HEK293 (cell line): ENCODE results near the gene EDIL3.

ENCODE experiments used
- CTCF ChIA-PET: fragments of 350-600 bp; formaldehyde crosslinking; extraction: SDS; loops from one replicate; lab custom pipeline; 2021; ENCODE audit warnings: antibody characterized with exemption; lab: Yijun Ruan, JAX
- POLR2A ChIA-PET: fragments of 300-600 bp; formaldehyde crosslinking; extraction: SDS; loops from one replicate; lab custom pipeline; 2020; ENCODE audit warnings: antibody characterized with exemption, inconsistent platforms; lab: Yijun Ruan, JAX
- H3K27ac ChIP-seq: fragments of 200-500 bp; sonication (Bioruptor generic); 2 replicates; pipeline ENCODE4 v1.5.1; 2014; ENCODE audit warnings: low read depth, low read length, control low read depth, inconsistent platforms; ENCODE audit errors: extremely low read depth
- H3K36me3 ChIP-seq, 2 experiments: fragments of 200-500 bp in 1 of 2; sonication (Bioruptor generic) in 1 of 2; 1 replicate in 1 of 2; 2 replicates in 1 of 2; pipeline ENCODE4 v1.5.1; 2014 to 2017; ENCODE audit warnings: inconsistent platforms in 2 of 2, low read length in 2 of 2; ENCODE audit not compliant: control insufficient read depth in 2 of 2, insufficient read depth in 1 of 2
- H3K4me1 ChIP-seq: fragments of 200-500 bp; sonication (Bioruptor generic); 2 replicates; pipeline ENCODE4 v1.5.1; 2014; ENCODE audit warnings: mild to moderate bottlenecking, low read length, inconsistent platforms; ENCODE audit not compliant: control insufficient read depth, insufficient read depth
- H3K4me3 ChIP-seq: 2 replicates; pipeline ENCODE4 v1.5.1; 2011; ENCODE audit warnings: low read depth, mild to moderate bottlenecking, control low read depth, low read length, moderate library complexity
- H3K9me3 ChIP-seq: fragments of 200-500 bp; sonication (Bioruptor generic); 2 replicates; pipeline ENCODE4 v1.5.1; 2014; ENCODE audit warnings: low read depth, low read length, inconsistent platforms; ENCODE audit not compliant: control insufficient read depth, insufficient read depth
- GLIS2 ChIP-seq: fragments of 450-650 bp; formaldehyde crosslinking; IDR thresholded peaks from 2 replicates; pipeline ENCODE4 v1.5.1; 2016; ENCODE audit warnings: missing biosample characterization, missing genetic modification characterization
- PRDM4 ChIP-seq: fragments of 450-650 bp; formaldehyde crosslinking; IDR thresholded peaks from 2 replicates; pipeline ENCODE4 v1.5.1; 2017; ENCODE audit warnings: missing biosample characterization, missing genetic modification characterization
- REST ChIP-seq: fragments of 450-650 bp; formaldehyde crosslinking; IDR thresholded peaks from 2 replicates; pipeline ENCODE4 v1.5.1; 2016; ENCODE audit warnings: missing biosample characterization, missing genetic modification characterization
- ZNF148 ChIP-seq: fragments of 450-650 bp; formaldehyde crosslinking; IDR thresholded peaks from 2 replicates; pipeline ENCODE4 v1.5.0; 2017; ENCODE audit warnings: missing biosample characterization, missing genetic modification characterization, borderline replicate concordance
- ZNF324 ChIP-seq: fragments of 450-650 bp; formaldehyde crosslinking; IDR thresholded peaks from 2 replicates; pipeline ENCODE4 v1.5.1; 2016; ENCODE audit warnings: missing biosample characterization, missing genetic modification characterization
- ZNF366 ChIP-seq: fragments of 450-650 bp; formaldehyde crosslinking; conservative IDR thresholded peaks from 2 replicates; pipeline ENCODE4 v1.5.1; 2016; ENCODE audit warnings: missing biosample characterization, missing genetic modification characterization
- ZNF423 ChIP-seq: fragments of 450-650 bp; formaldehyde crosslinking; IDR thresholded peaks from 2 replicates; pipeline ENCODE4 v1.5.1; 2016; ENCODE audit warnings: missing biosample characterization, missing genetic modification characterization
- ZNF501 ChIP-seq: fragments of 450-650 bp; formaldehyde crosslinking; IDR thresholded peaks from 2 replicates; pipeline ENCODE4 v1.5.1; 2016; ENCODE audit warnings: missing biosample characterization, missing genetic modification characterization
- ZNF518A ChIP-seq: fragments of 450-650 bp; formaldehyde crosslinking; conservative IDR thresholded peaks from 2 replicates; pipeline ENCODE4 v1.5.1; 2016; ENCODE audit warnings: low read depth, missing biosample characterization, missing genetic modification characterization
- ZNF529 ChIP-seq: fragments of 450-650 bp; formaldehyde crosslinking; IDR thresholded peaks from 2 replicates; pipeline ENCODE4 v1.5.1; 2017; ENCODE audit warnings: missing genetic modification characterization, missing biosample characterization; ENCODE audit not compliant: insufficient replicate concordance
- ZNF530 ChIP-seq: fragments of 450-650 bp; formaldehyde crosslinking; IDR thresholded peaks from 2 replicates; pipeline ENCODE4 v1.5.1; 2016; ENCODE audit warnings: low read depth, missing biosample characterization, missing genetic modification characterization
- ZNF660 ChIP-seq: fragments of 450-650 bp; IDR thresholded peaks from 2 replicates; pipeline ENCODE4 v1.5.1; 2018; ENCODE audit warnings: missing biosample characterization, mild to moderate bottlenecking, missing genetic modification characterization
- ZNF692 ChIP-seq: fragments of 450-650 bp; formaldehyde crosslinking; IDR thresholded peaks from 2 replicates; pipeline ENCODE4 v1.5.1; 2016; ENCODE audit warnings: missing biosample characterization, missing genetic modification characterization
- ZSCAN5A ChIP-seq: fragments of 450-650 bp; formaldehyde crosslinking; IDR thresholded peaks from 2 replicates; pipeline ENCODE4 v1.5.1; 2016; ENCODE audit warnings: missing biosample characterization, missing genetic modification characterization

EDIL3 gene

GRCh38 chr5:84378961-84379360 is 5.7 kb downstream of the EDIL3 start:
- ChIA-PET POLR2A (interaction anchor here (1.0 kb wide), 1 partner anchor 85 kb away, joined by 11 read pairs; no protein-coding TSS in a partner anchor), CTCF (interaction anchor here (1.0 to 1.5 kb wide), 2 partner anchors 60 to 85 kb away, joined by 3 to 4 read pairs; no protein-coding TSS in a partner anchor)
- Histone ChIP-seq H3K4me3 (no peak overlapping the region), H3K27ac (no peak overlapping the region), H3K4me1 (peaks cover 10% of the 10 kb centered on the region), H3K36me3 (no peaks in the 10 kb centered on the region), H3K9me3 (no peaks in the 10 kb centered on the region)
- TF ChIP-seq ZNF518A (tag by site-specific recombination) (no peak), ZNF324 (tag by site-specific recombination) (no peak), ZNF660 (tag by site-specific recombination) (no peak), GLIS2 (tag by site-specific recombination) (no peak), ZNF148 (tag by site-specific recombination) (no peak), ZNF501 (tag by site-specific recombination) (no peak), ZNF529 (no peak), REST (tag by site-specific recombination) (no peak), ZNF423 (tag by site-specific recombination) (no peak), ZNF692 (no peak), ZNF366 (peak; percentile 39; the same call in 1 of the 2 replicates), PRDM4 (tag by site-specific recombination) (peak; percentile 55; the same call in 1 of the 2 replicates), ZSCAN5A (tag by site-specific recombination) (no peak), ZNF530 (tag by site-specific recombination) (no peak)
